Nucleus accumbens (tissue), 56 donors: ENCODE results near the gene SCD5.

Experiments used
- DNase-seq, 56 donors: peaks; one replicate each; lab custom pipeline; 2025; lab: John Stamatoyannopoulos, UW

Gene SCD5

GRCh38 chr4:82645936-82646565 lies 152.5 kb downstream of the SCD5 start:
- DNase-seq, result no peak

GRCh38 chr4:82644734-82645126 lies 153.9 kb downstream of the SCD5 start:
- DNase-seq, result no peak

GRCh38 chr4:82643994-82644733 lies 154.4 kb downstream of the SCD5 start:
- no peak for DNase-seq

GRCh38 chr4:82642331-82642730 lies 156.3 kb downstream of the SCD5 start:
- DNase-seq, result no peak

GRCh38 chr4:82640540-82640939 lies 158.1 kb downstream of the SCD5 start:
- DNase-seq, result no peak

- DNase-seq, result peak in 11 of 56 donors; percentile 9 to 39 (median 18)
Observed at GRCh38 chr4:82639971-82640370, 158.6 kb downstream of the SCD5 start.

GRCh38 chr4:82638479-82638878 lies 160.1 kb downstream of the SCD5 start:
- DNase-seq, result no peak

- no peak for DNase-seq
Observed at GRCh38 chr4:82630079-82630478, 168.5 kb downstream of the SCD5 start.

GRCh38 chr4:82629238-82630000 lies 169.2 kb downstream of the SCD5 start:
- DNase-seq, result peak in 2 of 56 donors; percentile 15 to 17

- peak in 1 of 56 donors; percentile 12 for DNase-seq
Observed at GRCh38 chr4:82626251-82626868, 172.2 kb downstream of the SCD5 start.

GRCh38 chr4:82624819-82625218 lies 173.8 kb downstream of the SCD5 start:
- DNase-seq, result peak in 7 of 56 donors; percentile 12 to 29 (median 16)

- DNase-seq, result no peak
Observed at GRCh38 chr4:82623121-82623683, 175.4 kb downstream of the SCD5 start.

GRCh38 chr4:82621251-82621650 lies 177.3 kb downstream of the SCD5 start:
- no peak for DNase-seq

- DNase-seq, result no peak
Observed at GRCh38 chr4:82620126-82620735, 178.4 kb downstream of the SCD5 start.

- no peak for DNase-seq
Observed at GRCh38 chr4:82618103-82618720, 180.4 kb downstream of the SCD5 start.

- no peak for DNase-seq
Observed at GRCh38 chr4:82614838-82615449, 183.7 kb downstream of the SCD5 start.

GRCh38 chr4:82613121-82613520 lies 185.5 kb downstream of the SCD5 start:
- DNase-seq, result no peak

- peak in 31 of 56 donors; percentile 8 to 86 (median 46) for DNase-seq
Observed at GRCh38 chr4:82611982-82612381, 186.6 kb downstream of the SCD5 start.

GRCh38 chr4:82611527-82611926 lies 187.1 kb downstream of the SCD5 start:
- no peak for DNase-seq
